ENCODE data around the gene ADIPOQ. TPM values are rescaled to one million over a fixed set of nuclear protein-coding genes. Genes with fewer than 3 reads are reported as not detected.
A peak's percentile ranks its signal among the peaks of the same experiment; 100 is the strongest.
"Not testable (repeated sequence)": the region's sequence is repeated elsewhere in the genome, so short reads cannot be mapped to it uniquely, and the experiment has no call there.

ADIPOQ gene
- total RNA-seq, 1 donor from 2014 or later, result not detected

DNA sequence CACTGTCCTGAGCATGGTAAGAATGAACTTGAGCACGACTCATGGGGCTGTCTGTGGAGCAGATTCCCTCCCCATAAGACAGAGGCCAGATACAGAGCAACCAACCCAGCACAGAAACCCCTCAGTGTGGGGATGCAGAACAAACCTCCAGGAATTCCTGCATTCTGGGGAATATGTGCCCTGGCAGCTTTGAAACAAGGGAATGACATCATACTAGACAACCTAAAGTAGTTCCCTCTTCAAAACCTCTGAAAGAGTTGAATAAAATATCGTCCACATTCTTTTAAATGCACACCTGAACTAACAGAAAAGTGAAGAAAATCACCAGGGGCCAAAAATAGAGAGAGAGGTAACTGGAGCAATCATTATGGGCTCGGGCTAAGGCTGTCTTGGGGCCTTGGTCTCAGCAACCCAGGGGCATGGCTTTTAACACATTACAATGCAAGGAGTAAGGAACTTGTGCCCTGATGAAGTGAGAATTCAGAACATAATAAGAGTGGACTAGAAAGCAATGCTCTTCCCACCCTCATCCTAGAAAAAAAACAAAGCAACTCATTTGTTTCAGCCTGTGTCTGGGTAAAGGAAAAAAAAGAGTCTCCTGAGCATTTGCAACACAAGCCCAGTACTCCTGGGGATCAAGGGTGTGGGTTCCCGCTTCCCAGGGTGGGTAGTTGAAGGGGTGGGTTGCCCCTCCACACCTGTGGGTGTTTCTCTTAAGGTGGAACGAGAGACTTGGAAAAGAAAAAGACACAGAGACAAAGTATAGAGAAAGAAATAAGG, 43.9 kb downstream of the ADIPOQ start:
- Mint-ChIP-seq H3K4me1 (peaks cover 28% of the 10 kb centered on the region), H3K4me3 (no peak overlapping the region), H3K27ac (no peak overlapping the region), H3K27me3 (ENCODE audit: insufficient read depth, low read depth) (peaks cover 6% of the 10 kb centered on the region), H3K9me3 (peaks cover 3% of the 10 kb centered on the region), H3K36me3 (no peaks in the 10 kb centered on the region)
- Histone ChIP-seq H2AFZ (replicated peaks) (no peak overlapping the region), H3K9me3 (ENCODE audit: low read depth) (no peaks in the 10 kb centered on the region), H4K20me1 (ENCODE audit: low read depth) (no peaks in the 10 kb centered on the region), H3K27ac (no peak overlapping the region), H3K27me3 (no peaks in the 10 kb centered on the region), H3K4me2 (peak overlapping the region; percentile 45), H3K4me1 (peaks cover 19% of the 10 kb centered on the region), H3K36me3 (no peaks in the 10 kb centered on the region), H3F3A (ENCODE audit: low read depth) (peaks cover 12% of the 10 kb centered on the region), H3K9ac (no peak overlapping the region), H3K4me3 (no peak overlapping the region), H3K79me2 (ENCODE audit: low read depth) (no peaks in the 10 kb centered on the region)
- DNase-seq (ENCODE audit: low spot score), result no peak
- TF ChIP-seq EZH2 (IDR thresholded peaks at IDR 0.05), result no peak
- TF ChIP-seq EZH2phosphoT487 (IDR thresholded peaks at IDR 0.05), result no peak
- TF ChIP-seq, protein P1, sequence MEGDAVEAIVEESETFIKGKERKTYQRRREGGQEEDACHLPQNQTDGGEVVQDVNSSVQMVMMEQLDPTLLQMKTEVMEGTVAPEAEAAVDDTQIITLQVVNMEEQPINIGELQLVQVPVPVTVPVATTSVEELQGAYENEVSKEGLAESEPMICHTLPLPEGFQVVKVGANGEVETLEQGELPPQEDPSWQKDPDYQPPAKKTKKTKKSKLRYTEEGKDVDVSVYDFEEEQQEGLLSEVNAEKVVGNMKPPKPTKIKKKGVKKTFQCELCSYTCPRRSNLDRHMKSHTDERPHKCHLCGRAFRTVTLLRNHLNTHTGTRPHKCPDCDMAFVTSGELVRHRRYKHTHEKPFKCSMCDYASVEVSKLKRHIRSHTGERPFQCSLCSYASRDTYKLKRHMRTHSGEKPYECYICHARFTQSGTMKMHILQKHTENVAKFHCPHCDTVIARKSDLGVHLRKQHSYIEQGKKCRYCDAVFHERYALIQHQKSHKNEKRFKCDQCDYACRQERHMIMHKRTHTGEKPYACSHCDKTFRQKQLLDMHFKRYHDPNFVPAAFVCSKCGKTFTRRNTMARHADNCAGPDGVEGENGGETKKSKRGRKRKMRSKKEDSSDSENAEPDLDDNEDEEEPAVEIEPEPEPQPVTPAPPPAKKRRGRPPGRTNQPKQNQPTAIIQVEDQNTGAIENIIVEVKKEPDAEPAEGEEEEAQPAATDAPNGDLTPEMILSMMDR (IDR thresholded peaks at IDR 0.05), result no peak

DNA sequence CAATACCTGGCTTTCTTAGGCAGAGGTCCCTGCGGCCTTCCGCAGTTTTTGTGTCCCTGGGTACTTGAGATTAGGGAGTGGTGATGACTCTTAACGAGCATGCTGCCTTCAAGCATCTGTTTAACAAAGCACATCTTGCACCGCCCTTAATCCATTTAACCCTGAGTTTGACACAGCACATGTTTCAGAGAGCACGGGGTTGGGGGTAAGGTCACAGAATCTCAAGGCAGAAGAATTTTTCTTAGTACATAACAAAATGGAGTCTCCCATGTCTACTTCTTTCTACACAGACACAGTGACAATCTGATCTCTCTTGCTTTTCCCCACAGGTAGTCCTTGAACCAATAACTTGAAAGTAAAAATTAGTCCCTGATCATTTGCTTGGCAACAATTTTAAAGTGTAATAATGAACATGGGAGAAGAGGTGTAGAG, 45.0 kb downstream of the ADIPOQ start:
- not testable (repeated sequence) for H2AFZ ChIP-seq (replicated peaks); H3K27me3 ChIP-seq; H3K27ac Mint-ChIP-seq; H3K4me2 ChIP-seq; H3K9me3 Mint-ChIP-seq; H3K36me3 Mint-ChIP-seq; H3K27me3 Mint-ChIP-seq (ENCODE audit: insufficient read depth, low read depth); H3K9ac ChIP-seq; H3K9me3 ChIP-seq (ENCODE audit: low read depth); H3K27ac ChIP-seq; H3K4me3 ChIP-seq; H3K36me3 ChIP-seq; DNase-seq (ENCODE audit: low spot score); H4K20me1 ChIP-seq (ENCODE audit: low read depth); H3K79me2 ChIP-seq (ENCODE audit: low read depth)
- Mint-ChIP-seq H3K4me1 (peaks cover 28% of the 10 kb centered on the region), H3K4me3 (peak overlapping the region; percentile 22)
- Histone ChIP-seq H3F3A (ENCODE audit: low read depth) (peaks cover 12% of the 10 kb centered on the region), H3K4me1 (peaks cover 19% of the 10 kb centered on the region)

DNA sequence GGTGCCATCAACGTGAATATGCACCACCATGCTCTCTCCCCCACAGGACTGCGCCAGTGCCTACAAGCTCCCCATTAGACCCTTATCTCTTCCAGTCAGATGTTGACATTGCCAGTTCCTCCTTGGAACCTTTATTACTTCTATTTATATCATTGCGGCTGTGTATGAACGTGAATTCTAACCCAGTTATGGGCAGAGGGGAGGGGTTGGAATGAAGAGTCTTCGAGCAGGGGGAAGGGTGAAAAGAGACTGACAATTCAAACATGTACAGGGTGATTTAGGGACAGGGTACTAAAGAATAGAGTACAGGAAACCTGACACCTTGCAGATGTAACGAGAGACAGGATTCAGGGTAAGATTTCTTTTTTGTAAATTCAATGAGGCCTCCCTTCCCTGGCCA, 46.1 kb downstream of the ADIPOQ start:
- H3K27ac Mint-ChIP-seq, result no peak overlapping the region
- peaks cover 3% of the 10 kb centered on the region for H3K9me3 Mint-ChIP-seq
- H3K36me3 Mint-ChIP-seq, result no peaks in the 10 kb centered on the region
- Histone ChIP-seq H2AFZ (replicated peaks) (no peak overlapping the region), H3K4me3 (peak overlapping the region; percentile 26), H3K27me3 (no peaks in the 10 kb centered on the region), H3K4me1 (peaks cover 19% of the 10 kb centered on the region), H3K9me3 (ENCODE audit: low read depth) (no peaks in the 10 kb centered on the region), H3K79me2 (ENCODE audit: low read depth) (no peaks in the 10 kb centered on the region), H3K4me2 (peak overlapping the region; percentile 59), H3K9ac (no peak overlapping the region), H4K20me1 (ENCODE audit: low read depth) (no peaks in the 10 kb centered on the region), H3K27ac (no peak overlapping the region), H3K36me3 (no peaks in the 10 kb centered on the region), H3F3A (ENCODE audit: low read depth) (peaks cover 12% of the 10 kb centered on the region)
- peaks cover under 1% of the 10 kb centered on the region for H3K27me3 Mint-ChIP-seq (ENCODE audit: insufficient read depth, low read depth)
- peaks cover 29% of the 10 kb centered on the region for H3K4me1 Mint-ChIP-seq
- H3K4me3 Mint-ChIP-seq, result no peak overlapping the region
- TF ChIP-seq EZH2phosphoT487 (IDR thresholded peaks at IDR 0.05) (no peak), EZH2 (IDR thresholded peaks at IDR 0.05) (no peak)
- TF ChIP-seq, protein P1 (IDR thresholded peaks at IDR 0.05), result no peak
- peak; percentile 32 for DNase-seq (ENCODE audit: low spot score)

DNA sequence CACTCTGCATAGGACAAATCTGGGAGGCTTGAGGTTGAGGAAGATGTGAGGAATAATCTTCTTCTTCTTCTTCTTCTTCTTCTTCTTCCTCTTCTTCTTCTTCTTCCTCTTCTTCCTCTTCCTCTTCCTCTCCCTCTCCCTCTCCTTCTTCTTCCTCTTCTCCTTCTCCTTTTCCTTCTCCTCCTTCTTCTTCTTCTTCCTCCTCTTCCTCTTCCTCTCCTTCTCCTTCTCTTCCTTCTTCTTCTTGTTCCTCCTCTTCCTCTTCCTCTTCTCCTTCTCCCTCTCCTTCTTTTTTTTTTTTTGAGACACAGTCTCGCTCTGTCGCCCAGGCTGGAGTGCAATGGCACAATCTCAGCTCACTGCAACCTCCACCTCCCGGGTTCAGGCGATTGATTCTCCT, 47.2 kb downstream of the ADIPOQ start:
- not testable (repeated sequence) for H3K9me3 Mint-ChIP-seq; H3K36me3 Mint-ChIP-seq; H3K9ac ChIP-seq; H2AFZ ChIP-seq (replicated peaks); H3K9me3 ChIP-seq (ENCODE audit: low read depth); H3K79me2 ChIP-seq (ENCODE audit: low read depth); DNase-seq (ENCODE audit: low spot score); H3K4me3 ChIP-seq; H3K27ac Mint-ChIP-seq; H3K27me3 ChIP-seq; H4K20me1 ChIP-seq (ENCODE audit: low read depth); H3K4me3 Mint-ChIP-seq; H3K27ac ChIP-seq; H3K4me2 ChIP-seq; H3K36me3 ChIP-seq; H3K27me3 Mint-ChIP-seq (ENCODE audit: insufficient read depth, low read depth)
- H3K4me1 Mint-ChIP-seq, result peaks cover 32% of the 10 kb centered on the region
- H3F3A ChIP-seq (ENCODE audit: low read depth), result peaks cover 12% of the 10 kb centered on the region
- H3K4me1 ChIP-seq, result peaks cover 23% of the 10 kb centered on the region

Data from neural progenitor cell (in vitro differentiated cells).